ENCODE measurements around the gene CBFA2T2.

DNA sequence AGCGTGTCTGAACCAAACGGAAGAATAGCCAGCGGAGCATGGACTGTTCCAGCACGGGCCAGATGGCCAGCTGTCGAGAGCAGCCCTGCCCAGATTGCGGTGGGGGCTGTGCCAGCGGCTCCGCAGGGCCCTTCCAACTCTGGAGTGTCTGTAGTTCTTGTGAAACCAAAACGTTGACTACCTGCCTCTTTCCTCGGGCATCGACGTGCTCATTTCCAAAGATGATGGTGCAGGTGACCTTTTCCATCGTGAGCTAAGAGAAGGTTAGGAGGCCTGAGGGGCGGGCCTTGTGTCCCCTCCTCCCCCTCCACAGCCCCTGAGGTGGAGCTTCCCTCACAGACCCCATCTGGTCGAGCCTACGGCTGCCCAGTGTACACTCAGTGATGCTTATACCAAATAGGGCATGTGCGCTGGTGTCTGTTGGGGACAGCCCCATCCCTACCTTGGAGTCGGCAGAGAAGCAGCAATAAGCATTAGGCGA is 159.3 kb downstream of the CBFA2T2 start:
- TF ChIP-seq, protein P1, sequence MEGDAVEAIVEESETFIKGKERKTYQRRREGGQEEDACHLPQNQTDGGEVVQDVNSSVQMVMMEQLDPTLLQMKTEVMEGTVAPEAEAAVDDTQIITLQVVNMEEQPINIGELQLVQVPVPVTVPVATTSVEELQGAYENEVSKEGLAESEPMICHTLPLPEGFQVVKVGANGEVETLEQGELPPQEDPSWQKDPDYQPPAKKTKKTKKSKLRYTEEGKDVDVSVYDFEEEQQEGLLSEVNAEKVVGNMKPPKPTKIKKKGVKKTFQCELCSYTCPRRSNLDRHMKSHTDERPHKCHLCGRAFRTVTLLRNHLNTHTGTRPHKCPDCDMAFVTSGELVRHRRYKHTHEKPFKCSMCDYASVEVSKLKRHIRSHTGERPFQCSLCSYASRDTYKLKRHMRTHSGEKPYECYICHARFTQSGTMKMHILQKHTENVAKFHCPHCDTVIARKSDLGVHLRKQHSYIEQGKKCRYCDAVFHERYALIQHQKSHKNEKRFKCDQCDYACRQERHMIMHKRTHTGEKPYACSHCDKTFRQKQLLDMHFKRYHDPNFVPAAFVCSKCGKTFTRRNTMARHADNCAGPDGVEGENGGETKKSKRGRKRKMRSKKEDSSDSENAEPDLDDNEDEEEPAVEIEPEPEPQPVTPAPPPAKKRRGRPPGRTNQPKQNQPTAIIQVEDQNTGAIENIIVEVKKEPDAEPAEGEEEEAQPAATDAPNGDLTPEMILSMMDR (IDR thresholded peaks at IDR 0.05) = no peak
- TF ChIP-seq POLR2A (IDR thresholded peaks at IDR 0.05) (no peak), EP300 (IDR thresholded peaks at IDR 0.05) (no peak)

Data from tibial nerve (tissue), 4 donors.